GM12891 (cell line): ENCODE results near the gene FPGS.
A peak's percentile ranks its signal among the peaks of the same experiment; 100 is the strongest.

Experiments used
- PAX5 ChIP-seq: IDR thresholded peaks from 2 replicates; pipeline ENCODE4 v1.6.1; 2011; ENCODE audit warnings: low read length, moderate library complexity, mild to moderate bottlenecking; ENCODE audit not compliant: insufficient read depth, severe bottlenecking
- POLR2A ChIP-seq: IDR thresholded peaks from 2 replicates; pipeline ENCODE4 v1.6.1; 2011; ENCODE audit warnings: low read depth, low read length, control low read depth
- POLR2AphosphoS5 ChIP-seq: IDR thresholded peaks from 2 replicates; pipeline ENCODE4 v1.6.1; 2011; ENCODE audit warnings: low read depth, low read length, control low read depth
- POU2F2 ChIP-seq: IDR thresholded peaks from 2 replicates; pipeline ENCODE4 v1.6.1; 2011; ENCODE audit warnings: low read depth, mild to moderate bottlenecking, control low read depth, low read length, moderate library complexity
- SPI1 ChIP-seq: IDR thresholded peaks from 2 replicates; pipeline ENCODE4 v1.6.1; 2011; ENCODE audit warnings: low read depth, low read length, control low read depth
- TAF1 ChIP-seq: IDR thresholded peaks from 2 replicates; pipeline ENCODE4 v1.6.1; 2011; ENCODE audit warnings: low read depth, low read length, control low read depth

- peak; percentile 3 for TF ChIP-seq PAX5
- TF ChIP-seq POLR2AphosphoS5: no peak
- TF ChIP-seq POLR2A: no peak
- TF ChIP-seq TAF1: no peak
- TF ChIP-seq SPI1: no peak
- TF ChIP-seq POU2F2: no peak
Observed at GRCh38 chr9:127770905-127771569, 31.6 kb upstream of the FPGS start.
